ENCODE data around the gene LRP6. TPM values are rescaled to one million over a fixed set of nuclear protein-coding genes. Genes with fewer than 3 reads are reported as not detected.

LRP6 gene
- total and polyA plus RNA-seq, 4 donors = 9.4 to 125 (median 26.8) TPM

GRCh38 chr12:12216349-12217017, 50.4 kb downstream of the LRP6 start:
- H3K27me3 ChIP-seq (ENCODE audit: control insufficient read depth in 3 of 3, insufficient read depth in 3 of 3, low read length in 2 of 3) = no peaks in the 10 kb centered on the region

GRCh38 chr12:12214635-12215131, 52.2 kb downstream of the LRP6 start:
- Histone ChIP-seq H3K27me3 (ENCODE audit: control insufficient read depth in 3 of 3, insufficient read depth in 3 of 3, low read length in 2 of 3) (no peaks in the 10 kb centered on the region), H3K36me3 (ENCODE audit: control insufficient read depth in 4 of 4, insufficient read depth in 4 of 4, low read length in 4 of 4) (peaks cover 0 to 2% (median 0%) of the 10 kb centered on the region in 4 donors), H3K27ac (ENCODE audit: low read depth in 1 of 2, low read length in 1 of 2) (no peak overlapping the region), H3K4me1 (ENCODE audit: control insufficient read depth in 5 of 5, insufficient read depth in 5 of 5, low read length in 5 of 5) (peaks cover 3 to 10% (median 6%) of the 10 kb centered on the region in 5 donors), H3K9ac (ENCODE audit: insufficient read depth in 1 of 2, low read length in 2 of 2) (no peak overlapping the region), H3K4me3 (no peak overlapping the region), H3K9me3 (ENCODE audit: control insufficient read depth in 4 of 4, insufficient read depth in 3 of 4, low read length in 3 of 4) (peaks cover 0 to 4% (median 0%) of the 10 kb centered on the region in 4 donors)
- DNase-seq = no peak
- whole genome bisulfite sequencing, 2 donors = 41 to 45% methylated on average over 3 of the region's 3 CpGs
- ATAC-seq (ENCODE audit: insufficient read depth, low FRiP score) = no peak
- TF ChIP-seq CTCF (IDR thresholded peaks at IDR 0.05; ENCODE audit: control extremely low read depth, extremely low read depth) = no peak

More at GRCh38 chr12:12216349-12217017, 50.4 kb downstream of the LRP6 start:
- no peak overlapping the region for H3K4me3 ChIP-seq
- peak; percentile 81 for ATAC-seq (ENCODE audit: insufficient read depth, low FRiP score)
- H3K27ac ChIP-seq (ENCODE audit: low read depth in 1 of 2, low read length in 1 of 2) = no peak overlapping the region
- TF ChIP-seq CTCF (IDR thresholded peaks at IDR 0.05; ENCODE audit: control extremely low read depth, extremely low read depth) = no peak
- DNase-seq = peak in 1 of 3 donors; percentile 49
- peaks cover 3 to 15% (median 7%) of the 10 kb centered on the region in 5 donors for H3K4me1 ChIP-seq (ENCODE audit: control insufficient read depth in 5 of 5, insufficient read depth in 5 of 5, low read length in 5 of 5)
- no peak overlapping the region for H3K9ac ChIP-seq (ENCODE audit: insufficient read depth in 1 of 2, low read length in 2 of 2)
- peaks cover 0 to 4% (median 0%) of the 10 kb centered on the region in 4 donors for H3K9me3 ChIP-seq (ENCODE audit: control insufficient read depth in 4 of 4, insufficient read depth in 3 of 4, low read length in 3 of 4)
- WGBS, 2 donors = 31 to 37% methylated on average over 3 of the region's 3 CpGs
- no peaks in the 10 kb centered on the region for H3K36me3 ChIP-seq (ENCODE audit: control insufficient read depth in 4 of 4, insufficient read depth in 4 of 4, low read length in 4 of 4)

- Histone ChIP-seq H3K27ac (ENCODE audit: low read depth in 1 of 2, low read length in 1 of 2) (no peak overlapping the region), H3K4me1 (ENCODE audit: control insufficient read depth in 5 of 5, insufficient read depth in 5 of 5, low read length in 5 of 5) (peaks cover 2 to 9% (median 4%) of the 10 kb centered on the region in 5 donors), H3K36me3 (ENCODE audit: control insufficient read depth in 4 of 4, insufficient read depth in 4 of 4, low read length in 4 of 4) (peaks cover 0 to 2% (median 0%) of the 10 kb centered on the region in 4 donors), H3K4me3 (no peak overlapping the region), H3K9ac (ENCODE audit: insufficient read depth in 1 of 2, low read length in 2 of 2) (no peak overlapping the region), H3K27me3 (ENCODE audit: control insufficient read depth in 3 of 3, insufficient read depth in 3 of 3, low read length in 2 of 3) (no peaks in the 10 kb centered on the region), H3K9me3 (ENCODE audit: control insufficient read depth in 4 of 4, insufficient read depth in 3 of 4, low read length in 3 of 4) (peaks cover 0 to 4% (median 0%) of the 10 kb centered on the region in 4 donors)
- no peak for TF ChIP-seq CTCF (IDR thresholded peaks at IDR 0.05; ENCODE audit: control extremely low read depth, extremely low read depth)
- no peak for DNase-seq
- no peak for ATAC-seq (ENCODE audit: insufficient read depth, low FRiP score)
Observed at GRCh38 chr12:12214201-12214600, 52.6 kb downstream of the LRP6 start.

Data from lung (tissue), 12 donors.